Prostate gland (tissue), 2 donors: ENCODE results near the gene CCDC90B.

Source experiments
- POLR2A ChIP-seq: fragments of 450-650 bp; IDR thresholded peaks from one replicate; pipeline ENCODE4 v1.6.1; 2016; ENCODE audit warnings: antibody characterized with exemption, mild to moderate bottlenecking
- TF ChIP-seq, protein P1 (sequence below), 4 experiments: fragments of 200-600 bp in 2 of 4; fragments of 450-650 bp in 2 of 4; sonication (generic) in 2 of 4; IDR thresholded peaks; 1 replicate in 3 of 4; 2 replicates in 1 of 4; pipeline ENCODE4 v1.5.1; 2016 to 2019; ENCODE audit warnings: antibody characterized with exemption in 4 of 4, mild to moderate bottlenecking in 2 of 4, moderate library complexity in 2 of 4

GRCh38 chr11:83285151-83285770 lies 906 bp downstream of the CCDC90B start:
- TF ChIP-seq, protein P1, sequence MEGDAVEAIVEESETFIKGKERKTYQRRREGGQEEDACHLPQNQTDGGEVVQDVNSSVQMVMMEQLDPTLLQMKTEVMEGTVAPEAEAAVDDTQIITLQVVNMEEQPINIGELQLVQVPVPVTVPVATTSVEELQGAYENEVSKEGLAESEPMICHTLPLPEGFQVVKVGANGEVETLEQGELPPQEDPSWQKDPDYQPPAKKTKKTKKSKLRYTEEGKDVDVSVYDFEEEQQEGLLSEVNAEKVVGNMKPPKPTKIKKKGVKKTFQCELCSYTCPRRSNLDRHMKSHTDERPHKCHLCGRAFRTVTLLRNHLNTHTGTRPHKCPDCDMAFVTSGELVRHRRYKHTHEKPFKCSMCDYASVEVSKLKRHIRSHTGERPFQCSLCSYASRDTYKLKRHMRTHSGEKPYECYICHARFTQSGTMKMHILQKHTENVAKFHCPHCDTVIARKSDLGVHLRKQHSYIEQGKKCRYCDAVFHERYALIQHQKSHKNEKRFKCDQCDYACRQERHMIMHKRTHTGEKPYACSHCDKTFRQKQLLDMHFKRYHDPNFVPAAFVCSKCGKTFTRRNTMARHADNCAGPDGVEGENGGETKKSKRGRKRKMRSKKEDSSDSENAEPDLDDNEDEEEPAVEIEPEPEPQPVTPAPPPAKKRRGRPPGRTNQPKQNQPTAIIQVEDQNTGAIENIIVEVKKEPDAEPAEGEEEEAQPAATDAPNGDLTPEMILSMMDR (IDR thresholded peaks at IDR 0.05): no peak
- TF ChIP-seq POLR2A: no peak
